PC-3 (cell line): ENCODE measurements around the gene TMUB2. TPM values are rescaled to one million over a fixed set of nuclear protein-coding genes. Genes with fewer than 3 reads are reported as not detected.

Source experiments
- ATAC-seq: fragments of 200-7000 bp; cut with Tn5 transposase; 2 replicates; pipeline ENCODE4 v1.9.1; 2020; ENCODE audit warnings: mild to moderate bottlenecking, moderate library complexity
- BruUV-seq: library from RNA; stranded (reverse); fragments of 400-500 nt; replicated peaks from 2 replicates; lab custom pipeline; 2021; lab: Mats Ljungman, UMichigan
- CTCF ChIA-PET: fragments of 300-600 bp; sonication (Branson Sonifier 250); formaldehyde crosslinking; loops from one replicate; lab custom pipeline; 2022; ENCODE audit warnings: antibody characterized with exemption; lab: Charles Lee
- POLR2A ChIA-PET: fragments of 300-600 bp; sonication (Branson Sonifier 250); formaldehyde crosslinking; loops from one replicate; lab custom pipeline; 2022; ENCODE audit warnings: antibody characterized with exemption; ENCODE audit not compliant: unreplicated experiment; lab: Charles Lee
- DNase-seq: peaks from one replicate; pipeline ENCODE4 v3.0.0-alpha.2; 2015
- H2AFZ ChIP-seq: fragments of 300-600 bp; sonication (generic); 2 replicates; pipeline ENCODE4 v1.6.0; 2016; ENCODE audit warnings: antibody characterized with exemption, low read length
- H3F3A ChIP-seq: fragments of 300-600 bp; sonication (generic); one replicate; pipeline ENCODE4 v1.6.0; 2017; ENCODE audit warnings: antibody characterized with exemption, low read length, control low read depth, mild to moderate bottlenecking; ENCODE audit not compliant: unreplicated experiment
- H3K27ac ChIP-seq: fragments of 300-600 bp; sonication (generic); 2 replicates; pipeline ENCODE4 v1.5.1; 2016; ENCODE audit warnings: mild to moderate bottlenecking, low read length
- H3K27me3 ChIP-seq: fragments of 300-600 bp; sonication (generic); 2 replicates; pipeline ENCODE4 v1.6.1; 2016; ENCODE audit warnings: low read length, mixed read lengths
- H3K36me3 ChIP-seq: fragments of 300-600 bp; sonication (generic); 2 replicates; pipeline ENCODE4 v1.6.1; 2016; ENCODE audit warnings: low read depth, mixed run types, low read length, mixed read lengths
- H3K4me1 ChIP-seq: fragments of 300-600 bp; sonication (generic); 2 replicates; pipeline ENCODE4 v1.5.1; 2016; ENCODE audit warnings: low read length; ENCODE audit not compliant: insufficient read depth
- H3K4me2 ChIP-seq: fragments of 300-600 bp; sonication (generic); 2 replicates; pipeline ENCODE4 v1.6.0; 2016; ENCODE audit warnings: low read length
- H3K4me3 ChIP-seq: fragments of 300-600 bp; sonication (generic); 2 replicates; pipeline ENCODE4 v1.5.1; 2016; ENCODE audit warnings: mild to moderate bottlenecking, low read length, mixed read lengths
- H3K79me2 ChIP-seq: fragments of 300-600 bp; sonication (generic); 2 replicates; pipeline ENCODE4 v1.6.1; 2017; ENCODE audit warnings: low read length, mixed read lengths
- H3K9ac ChIP-seq: fragments of 300-600 bp; sonication (generic); 2 replicates; pipeline ENCODE4 v1.6.0; 2016; ENCODE audit warnings: mild to moderate bottlenecking, low read length
- H3K9me2 ChIP-seq: fragments of 300-600 bp; sonication (generic); replicated peaks from 2 replicates; pipeline ENCODE4 v1.6.1; 2016; ENCODE audit warnings: mixed run types, low read length, mixed read lengths
- H3K9me3 ChIP-seq: fragments of 300-600 bp; sonication (generic); 2 replicates; pipeline ENCODE4 v1.6.1; 2016; ENCODE audit warnings: low read length, mixed read lengths
- H4K20me1 ChIP-seq: fragments of 300-600 bp; sonication (generic); 2 replicates; pipeline ENCODE4 v1.6.1; 2016; ENCODE audit warnings: low read length, mixed read lengths
- CTCF ChIP-seq: fragments of 300-600 bp; sonication (generic); conservative IDR thresholded peaks from 2 replicates; pipeline ENCODE4 v1.5.1; 2017; ENCODE audit warnings: antibody characterized with exemption, low read depth, mild to moderate bottlenecking, low read length
- EZH2 ChIP-seq: fragments of 300-600 bp; sonication (generic); IDR thresholded peaks from one replicate; pipeline ENCODE4 v1.6.1; 2017; ENCODE audit warnings: antibody characterized with exemption, mild to moderate bottlenecking, low read length; ENCODE audit not compliant: unreplicated experiment
- EZH2phosphoT487 ChIP-seq: fragments of 300-600 bp; sonication (generic); IDR thresholded peaks from 2 replicates; pipeline ENCODE4 v1.6.1; 2018; ENCODE audit warnings: mild to moderate bottlenecking, antibody characterized with exemption, low read length, borderline replicate concordance
- intact Hi-C: fragments of 100-400 bp; cut with micrococcal nuclease; formaldehyde crosslinking; loops from 2 replicates; pipeline ENCODE4 v1.9.0; 2023
- total RNA-seq: library from RNA; depleted of rRNA; stranded (reverse); fragments of >200 nt; gene quantifications from 2 replicates; pipeline ENCODE4 v1.2.3, GENCODE V29; 2014

Gene TMUB2
- total RNA-seq, 1 experiment from 2014 or later = 43.4 TPM

- ATAC-seq = no peak
- no peak for TF ChIP-seq EZH2phosphoT487
- peak; percentile 39; the same call in 1 of the 2 replicates for TF ChIP-seq CTCF
- intact Hi-C loops = no loop called here
- Histone ChIP-seq H3K4me3 (no peak overlapping the region), H3K27ac (no peak overlapping the region), H3K4me1 (peaks cover 51% of the 10 kb centered on the region), H3K9me3 (no peaks in the 10 kb centered on the region), H3K4me2 (no peak overlapping the region), H2AFZ (no peak overlapping the region), H3K9ac (no peak overlapping the region), H4K20me1 (no peaks in the 10 kb centered on the region), H3K36me3 (peaks cover 31% of the 10 kb centered on the region), H3F3A (peaks cover 4% of the 10 kb centered on the region), H3K27me3 (no peaks in the 10 kb centered on the region), H3K9me2 (no peaks in the 10 kb centered on the region), H3K79me2 (peaks cover 3% of the 10 kb centered on the region; the same call in 1 of the 2 replicates)
- ChIA-PET POLR2A (interaction anchor here (0.5 kb wide), 1 partner anchor 14 kb away, joined by 10 read pairs; the partner anchor contains the start of gene UBTF), CTCF (interaction anchor here (0.5 to 1.4 kb wide), 2 partner anchors 12 to 111 kb away, joined by 3 to 7 read pairs; no protein-coding TSS in a partner anchor)
- peak; percentile 23 for DNase-seq
- no TSS peak for BruUV-seq
These were observed 19.4 kb downstream of the TMUB2 start for GRCh38 chr17:44205962-44206824.

- Histone ChIP-seq H3K79me2 (no peaks in the 10 kb centered on the region), H2AFZ (no peak overlapping the region), H3K4me3 (no peak overlapping the region), H4K20me1 (no peaks in the 10 kb centered on the region), H3K4me1 (peaks cover 51% of the 10 kb centered on the region), H3K27me3 (no peaks in the 10 kb centered on the region), H3K9ac (no peak overlapping the region), H3K9me3 (no peaks in the 10 kb centered on the region), H3K9me2 (no peaks in the 10 kb centered on the region), H3K36me3 (peaks cover 35% of the 10 kb centered on the region), H3F3A (peaks cover 4% of the 10 kb centered on the region), H3K27ac (no peak overlapping the region), H3K4me2 (no peak overlapping the region)
- POLR2A ChIA-PET = no interaction called here
- TF ChIP-seq EZH2phosphoT487 (no peak), EZH2 (no peak)
- no peak for ATAC-seq
- intact Hi-C loops = no loop called here
- DNase-seq = no peak
- CTCF ChIA-PET = interaction anchor here (1.4 kb wide), 1 partner anchor 12 kb away, joined by 3 read pairs; no protein-coding TSS in a partner anchor
- BruUV-seq = no TSS peak
These were observed 20.0 kb downstream of the TMUB2 start for GRCh38 chr17:44206825-44207155.

- no peak overlapping the region for H3K4me3 ChIP-seq
- no peak for ATAC-seq
- H3F3A ChIP-seq = peaks cover 4% of the 10 kb centered on the region
- H2AFZ ChIP-seq = no peak overlapping the region
- DNase-seq = no peak
- no peaks in the 10 kb centered on the region for H3K79me2 ChIP-seq
- BruUV-seq = no TSS peak
- no peak for TF ChIP-seq CTCF
- TF ChIP-seq EZH2phosphoT487 = no peak
- no peaks in the 10 kb centered on the region for H3K9me2 ChIP-seq
- H3K9ac ChIP-seq = no peak overlapping the region
- no peaks in the 10 kb centered on the region for H4K20me1 ChIP-seq
- peaks cover 51% of the 10 kb centered on the region for H3K4me1 ChIP-seq
- CTCF ChIA-PET = interaction anchor here (0.6 kb wide), 1 partner anchor 19 kb away, joined by 6 read pairs; no protein-coding TSS in a partner anchor
- peaks cover 35% of the 10 kb centered on the region for H3K36me3 ChIP-seq
- H3K27ac ChIP-seq = no peak overlapping the region
- POLR2A ChIA-PET = no interaction called here
- H3K9me3 ChIP-seq = no peaks in the 10 kb centered on the region
- intact Hi-C loops = no loop called here
- no peak overlapping the region for H3K4me2 ChIP-seq
- H3K27me3 ChIP-seq = no peaks in the 10 kb centered on the region
These were observed 20.5 kb downstream of the TMUB2 start for GRCh38 chr17:44207319-44207718.
